Measurements from ENCODE around the gene NCK1.

DNA sequence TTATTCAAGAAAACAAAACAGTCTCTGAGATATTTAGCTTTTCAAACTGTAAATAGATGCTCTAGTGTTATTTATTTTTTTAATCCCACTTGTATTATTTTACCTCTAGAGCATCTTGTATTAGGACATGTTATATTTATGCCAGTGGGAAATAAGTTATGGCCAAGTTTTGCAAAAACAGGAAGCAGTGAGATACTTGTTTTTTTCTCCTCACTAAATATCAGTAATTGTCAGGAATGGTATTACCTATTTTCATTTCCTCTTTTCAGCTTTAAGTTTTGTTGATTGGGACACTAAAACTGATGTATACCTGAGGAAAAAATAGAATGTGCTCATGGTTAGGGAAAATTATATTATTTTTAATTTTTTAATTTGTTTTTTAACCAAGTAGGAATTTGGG is 87.1 kb downstream of the NCK1 start:
- no peak for TF ChIP-seq SUZ12 (IDR thresholded peaks at IDR 0.05; ENCODE audit: extremely low read depth, insufficient read depth, insufficient read length)
- no peak for TF ChIP-seq ZNF274 (IDR thresholded peaks at IDR 0.05; ENCODE audit: low read depth, low read length)
- TF ChIP-seq YY1 (IDR thresholded peaks at IDR 0.05; ENCODE audit: insufficient read depth, insufficient read length) = no peak

Measured in NT2/D1 (cell line).